GM10248 (cell line): Measurements from ENCODE around the gene SIM1.

ENCODE experiments used
- CTCF ChIA-PET: fragments of 300-600 bp; sonication (Branson Sonifier 250); formaldehyde crosslinking; extraction: SDS; loops from one replicate; lab custom pipeline; 2021; ENCODE audit warnings: antibody characterized with exemption; lab: Yijun Ruan, JAX
- POLR2A ChIA-PET: fragments of 350-650 bp; sonication (Branson Sonifier 250); formaldehyde crosslinking; extraction: SDS; loops from one replicate; lab custom pipeline; 2020; ENCODE audit warnings: antibody characterized with exemption; lab: Yijun Ruan, JAX
- DNase-seq: peaks from one replicate; pipeline ENCODE4 v3.0.0; 2012; ENCODE audit errors: extremely low spot score
- CTCF ChIP-seq: IDR thresholded peaks from 2 replicates; pipeline ENCODE4 v1.5.1; 2012; ENCODE audit warnings: mild to moderate bottlenecking, low read depth; ENCODE audit errors: extremely low read depth, missing control alignments, control extremely low read depth

SIM1 gene

GRCh38 chr6:100339574-100340255 is 125.0 kb downstream of the SIM1 start:
- TF ChIP-seq CTCF, result no peak
- no peak for DNase-seq
- CTCF ChIA-PET, result interaction anchor here (1.0 to 1.6 kb wide), 4 partner anchors 8 to 94 kb away, joined by 3 to 5 read pairs (median 3); no protein-coding TSS in a partner anchor
- POLR2A ChIA-PET, result no interaction called here

- TF ChIP-seq CTCF, result no peak
- DNase-seq, result no peak
- POLR2A ChIA-PET, result no interaction called here
- CTCF ChIA-PET, result interaction anchor here (1.6 kb wide), 1 partner anchor 10 kb away, joined by 5 read pairs; no protein-coding TSS in a partner anchor
Observed at GRCh38 chr6:100338090-100338489, 126.6 kb downstream of the SIM1 start.

- TF ChIP-seq CTCF, result no peak
- CTCF ChIA-PET, result interaction anchor here (1.2 kb wide), 1 partner anchor 12 kb away, joined by 5 read pairs; no protein-coding TSS in a partner anchor
- POLR2A ChIA-PET, result no interaction called here
- DNase-seq, result no peak
Observed at GRCh38 chr6:100336876-100337275, 127.8 kb downstream of the SIM1 start.

GRCh38 chr6:100335991-100336390 is 128.7 kb downstream of the SIM1 start:
- no peak for TF ChIP-seq CTCF
- CTCF ChIA-PET, result no interaction called here
- POLR2A ChIA-PET, result no interaction called here
- no peak for DNase-seq
